ENCODE measurements around the gene LONP2.
A peak's percentile ranks its signal among the peaks of the same experiment; 100 is the strongest.

The LONP2 gene

GRCh38 chr16:48244080-48244862, at the start of gene LONP2:
TSS of gene LONP2 (plus strand) at chr16:48244300. CDS start at chr16:48244389, 89 bp downstream.
- peak within 1 kb of the TSS; percentile 91 to 93 for H3K4me3 Mint-ChIP-seq
- peak within 1 kb of the TSS; percentile 94 for H3K27ac Mint-ChIP-seq
- H3K36me3 Mint-ChIP-seq: peaks cover 0 to 11% of the 10 kb centered on the region in 2 donors
- DNase-seq: peak; percentile 91
- peaks cover 14 to 17% of the 10 kb centered on the region in 2 donors for H3K4me1 Mint-ChIP-seq
- peak; percentile 93 to 97 for ATAC-seq (replicated peaks)
- H3K27me3 Mint-ChIP-seq: peaks cover 0 to 7% of the 10 kb centered on the region in 2 donors
- peaks cover 0 to 4% of the 10 kb centered on the region in 2 donors for H3K9me3 Mint-ChIP-seq

GRCh38 chr16:48194828-48195556, 49.1 kb upstream of the LONP2 start:
- H3K27ac Mint-ChIP-seq: no peak overlapping the region
- peaks cover 0 to 3% of the 10 kb centered on the region in 2 donors for H3K9me3 Mint-ChIP-seq

GRCh38 chr16:48197294-48197693, 46.8 kb upstream of the LONP2 start:
- Mint-ChIP-seq H3K27ac (no peak overlapping the region), H3K4me1 (no peaks in the 10 kb centered on the region), H3K27me3 (peaks cover 5 to 17% of the 10 kb centered on the region in 2 donors), H3K36me3 (no peaks in the 10 kb centered on the region), H3K9me3 (peaks cover 0 to 3% of the 10 kb centered on the region in 2 donors), H3K4me3 (no peak overlapping the region)
- ATAC-seq (replicated peaks) (no peak), DNase-seq (no peak)

More at GRCh38 chr16:48194828-48195556, 49.1 kb upstream of the LONP2 start:
- H3K4me3 Mint-ChIP-seq: no peak overlapping the region
- H3K36me3 Mint-ChIP-seq: no peaks in the 10 kb centered on the region
- DNase-seq (no peak), ATAC-seq (replicated peaks) (no peak)
- peaks cover 7 to 8% of the 10 kb centered on the region in 2 donors for H3K27me3 Mint-ChIP-seq
- no peaks in the 10 kb centered on the region for H3K4me1 Mint-ChIP-seq

- DNase-seq (no peak), ATAC-seq (replicated peaks) (no peak)
- Mint-ChIP-seq H3K9me3 (peaks cover 0 to 3% of the 10 kb centered on the region in 2 donors), H3K4me1 (no peaks in the 10 kb centered on the region), H3K27me3 (peaks cover 6 to 22% of the 10 kb centered on the region in 2 donors), H3K36me3 (no peaks in the 10 kb centered on the region), H3K4me3 (no peak overlapping the region), H3K27ac (no peak overlapping the region)
These were observed 42.4 kb upstream of the LONP2 start for GRCh38 chr16:48201515-48202201.

- Mint-ChIP-seq H3K27ac (no peak overlapping the region), H3K4me1 (no peaks in the 10 kb centered on the region), H3K36me3 (no peaks in the 10 kb centered on the region), H3K4me3 (no peak overlapping the region), H3K27me3 (peaks cover 22 to 34% of the 10 kb centered on the region in 2 donors), H3K9me3 (no peaks in the 10 kb centered on the region)
- ATAC-seq (replicated peaks) (no peak), DNase-seq (no peak)
These were observed 39.9 kb upstream of the LONP2 start for GRCh38 chr16:48203974-48204824.

GRCh38 chr16:48204825-48205151, 39.3 kb upstream of the LONP2 start:
- Mint-ChIP-seq H3K36me3 (no peaks in the 10 kb centered on the region), H3K4me3 (no peak overlapping the region), H3K9me3 (no peaks in the 10 kb centered on the region), H3K27me3 (peaks cover 22 to 35% of the 10 kb centered on the region in 2 donors), H3K4me1 (no peaks in the 10 kb centered on the region), H3K27ac (no peak overlapping the region)
- ATAC-seq (replicated peaks) (no peak), DNase-seq (no peak)

- H3K9me3 Mint-ChIP-seq: no peaks in the 10 kb centered on the region
- H3K36me3 Mint-ChIP-seq: no peaks in the 10 kb centered on the region
- DNase-seq (no peak), ATAC-seq (replicated peaks) (no peak)
- no peak overlapping the region for H3K27ac Mint-ChIP-seq
- H3K27me3 Mint-ChIP-seq: peaks cover 17 to 29% of the 10 kb centered on the region in 2 donors
- H3K4me3 Mint-ChIP-seq: no peak overlapping the region
- H3K4me1 Mint-ChIP-seq: no peaks in the 10 kb centered on the region
These were observed 37.4 kb upstream of the LONP2 start for GRCh38 chr16:48206594-48207242.

- ATAC-seq (replicated peaks) (no peak), DNase-seq (no peak)
- Mint-ChIP-seq H3K4me1 (no peaks in the 10 kb centered on the region), H3K27ac (no peak overlapping the region), H3K9me3 (no peaks in the 10 kb centered on the region), H3K4me3 (no peak overlapping the region), H3K27me3 (peaks cover 17 to 20% of the 10 kb centered on the region in 2 donors), H3K36me3 (no peaks in the 10 kb centered on the region)
These were observed 33.4 kb upstream of the LONP2 start for GRCh38 chr16:48210747-48211146.

- ATAC-seq (replicated peaks) (no peak), DNase-seq (no peak)
- Mint-ChIP-seq H3K27ac (no peak overlapping the region), H3K9me3 (no peaks in the 10 kb centered on the region), H3K4me3 (no peak overlapping the region), H3K4me1 (no peaks in the 10 kb centered on the region), H3K27me3 (peaks cover 13 to 16% of the 10 kb centered on the region in 2 donors), H3K36me3 (no peaks in the 10 kb centered on the region)
These were observed 32.1 kb upstream of the LONP2 start for GRCh38 chr16:48212033-48212432.

- no peak for ATAC-seq (replicated peaks)
- H3K4me3 Mint-ChIP-seq: no peak overlapping the region
- DNase-seq: no peak
- no peak overlapping the region for H3K27ac Mint-ChIP-seq
- H3K36me3 Mint-ChIP-seq: no peaks in the 10 kb centered on the region
- no peaks in the 10 kb centered on the region for H3K4me1 Mint-ChIP-seq
- H3K27me3 Mint-ChIP-seq: no peaks in the 10 kb centered on the region
- H3K9me3 Mint-ChIP-seq: peaks cover 2 to 3% of the 10 kb centered on the region in 2 donors
These were observed 28.4 kb upstream of the LONP2 start for GRCh38 chr16:48215738-48216137.

GRCh38 chr16:48217708-48218107, 26.4 kb upstream of the LONP2 start:
- no peak for DNase-seq
- H3K27me3 Mint-ChIP-seq: no peaks in the 10 kb centered on the region
- H3K9me3 Mint-ChIP-seq: peaks cover 2 to 3% of the 10 kb centered on the region in 2 donors
- no peak overlapping the region for H3K27ac Mint-ChIP-seq
- H3K36me3 Mint-ChIP-seq: no peaks in the 10 kb centered on the region
- no peak for ATAC-seq (replicated peaks)
- no peak overlapping the region for H3K4me3 Mint-ChIP-seq
- H3K4me1 Mint-ChIP-seq: no peaks in the 10 kb centered on the region

- no peak overlapping the region for H3K27ac Mint-ChIP-seq
- no peak for DNase-seq
- peaks cover 2 to 3% of the 10 kb centered on the region in 2 donors for H3K9me3 Mint-ChIP-seq
- no peaks in the 10 kb centered on the region for H3K4me1 Mint-ChIP-seq
- H3K27me3 Mint-ChIP-seq: no peaks in the 10 kb centered on the region
- H3K4me3 Mint-ChIP-seq: no peak overlapping the region
- no peaks in the 10 kb centered on the region for H3K36me3 Mint-ChIP-seq
- no peak for ATAC-seq (replicated peaks)
These were observed 25.6 kb upstream of the LONP2 start for GRCh38 chr16:48218473-48218872.

- no peaks in the 10 kb centered on the region for H3K4me1 Mint-ChIP-seq
- H3K36me3 Mint-ChIP-seq: no peaks in the 10 kb centered on the region
- H3K27me3 Mint-ChIP-seq: peaks cover 4 to 5% of the 10 kb centered on the region in 2 donors
- H3K9me3 Mint-ChIP-seq: peaks cover 2 to 3% of the 10 kb centered on the region in 2 donors
- no peak overlapping the region for H3K27ac Mint-ChIP-seq
- H3K4me3 Mint-ChIP-seq: no peak overlapping the region
- no peak for DNase-seq
- no peak for ATAC-seq (replicated peaks)
These were observed 23.2 kb upstream of the LONP2 start for GRCh38 chr16:48220891-48221290.

All from stimulated activated naive B cell treated with anti-CD40 and anti-IgM and Interleukin-4, amounts not matched to agents 10 μg/mL and 1 μg/mL and 100 μg/mL, for 72 hours (primary cell).